ENCODE results near the gene LOXL3.
"Not testable (repeated sequence)": the region's sequence is repeated elsewhere in the genome, so short reads cannot be mapped to it uniquely, and the experiment has no call there.

LOXL3 gene

DNA sequence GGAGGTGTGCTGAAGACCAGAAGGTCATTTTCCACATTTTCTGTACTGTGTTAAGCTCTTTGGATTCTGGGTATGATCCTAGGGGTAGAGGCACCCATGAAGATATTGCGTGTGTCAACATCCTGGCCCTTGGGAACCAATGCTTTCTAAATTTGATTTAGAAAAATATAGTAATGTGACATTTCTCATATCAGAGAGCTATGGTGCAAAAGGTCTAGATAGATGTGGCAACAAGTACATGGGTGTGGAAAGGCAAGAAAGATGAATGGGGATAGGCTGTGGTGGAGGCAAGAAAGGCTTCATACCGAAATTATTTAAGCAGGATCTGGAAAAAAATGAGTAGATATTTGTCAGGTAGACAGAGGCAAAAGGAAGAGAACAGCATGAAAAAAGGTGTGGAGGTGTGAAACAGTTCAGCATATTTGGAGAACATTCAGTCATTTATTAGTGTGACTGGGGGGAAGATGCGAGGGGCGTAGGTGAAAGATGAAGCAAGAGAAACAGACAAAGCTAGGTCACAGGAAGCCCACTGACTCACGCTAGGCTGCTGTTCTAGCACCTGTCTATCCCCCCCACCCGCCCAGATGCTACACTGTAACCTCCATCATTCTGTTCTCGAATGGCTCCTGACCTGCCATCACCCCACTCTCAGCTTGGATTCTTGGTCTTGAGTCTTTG lies 12.5 kb upstream of the LOXL3 start:
- no peak overlapping the region for H3K4me2 ChIP-seq (ENCODE audit: low read depth, low read length, poor library complexity, severe bottlenecking)
- H2AFZ ChIP-seq (ENCODE audit: low read depth, low read length, severe bottlenecking), result no peak overlapping the region
- no peak overlapping the region for H3K9ac ChIP-seq (ENCODE audit: low read length)

DNA sequence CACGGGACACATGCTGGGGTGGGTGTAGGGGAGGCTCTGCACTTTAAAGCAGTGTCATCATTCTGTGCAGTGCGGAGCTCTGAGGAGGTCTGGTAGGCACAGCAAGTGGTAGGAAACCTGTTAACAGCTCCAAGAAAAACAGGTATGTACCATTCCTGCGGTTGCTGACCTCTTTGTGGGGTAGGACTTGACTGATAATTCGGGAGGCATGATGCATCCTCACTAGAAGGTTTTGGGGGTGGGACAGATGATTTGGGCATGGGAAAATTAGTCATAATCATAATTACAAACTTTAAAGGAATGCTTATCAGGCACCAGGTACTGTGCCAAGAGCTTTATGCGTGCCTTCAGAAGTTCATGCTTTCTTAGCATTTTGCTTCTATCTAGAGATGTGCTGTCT lies 10.5 kb upstream of the LOXL3 start:
- H3K4me2 ChIP-seq (ENCODE audit: low read depth, low read length, poor library complexity, severe bottlenecking), result no peak overlapping the region
- H3K27me3 ChIP-seq (ENCODE audit: low read length), result no peaks in the 10 kb centered on the region
- no peak overlapping the region for H3K27ac ChIP-seq (ENCODE audit: low read depth, low read length)
- no peaks in the 10 kb centered on the region for H4K20me1 ChIP-seq (ENCODE audit: low read depth, low read length)
- H2AFZ ChIP-seq (ENCODE audit: low read depth, low read length, severe bottlenecking), result no peak overlapping the region
- TF ChIP-seq, protein P1, sequence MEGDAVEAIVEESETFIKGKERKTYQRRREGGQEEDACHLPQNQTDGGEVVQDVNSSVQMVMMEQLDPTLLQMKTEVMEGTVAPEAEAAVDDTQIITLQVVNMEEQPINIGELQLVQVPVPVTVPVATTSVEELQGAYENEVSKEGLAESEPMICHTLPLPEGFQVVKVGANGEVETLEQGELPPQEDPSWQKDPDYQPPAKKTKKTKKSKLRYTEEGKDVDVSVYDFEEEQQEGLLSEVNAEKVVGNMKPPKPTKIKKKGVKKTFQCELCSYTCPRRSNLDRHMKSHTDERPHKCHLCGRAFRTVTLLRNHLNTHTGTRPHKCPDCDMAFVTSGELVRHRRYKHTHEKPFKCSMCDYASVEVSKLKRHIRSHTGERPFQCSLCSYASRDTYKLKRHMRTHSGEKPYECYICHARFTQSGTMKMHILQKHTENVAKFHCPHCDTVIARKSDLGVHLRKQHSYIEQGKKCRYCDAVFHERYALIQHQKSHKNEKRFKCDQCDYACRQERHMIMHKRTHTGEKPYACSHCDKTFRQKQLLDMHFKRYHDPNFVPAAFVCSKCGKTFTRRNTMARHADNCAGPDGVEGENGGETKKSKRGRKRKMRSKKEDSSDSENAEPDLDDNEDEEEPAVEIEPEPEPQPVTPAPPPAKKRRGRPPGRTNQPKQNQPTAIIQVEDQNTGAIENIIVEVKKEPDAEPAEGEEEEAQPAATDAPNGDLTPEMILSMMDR (IDR thresholded peaks at IDR 0.05; ENCODE audit: insufficient read depth, low read length, poor library complexity, severe bottlenecking), result no peak
- TF ChIP-seq EZH2phosphoT487 (conservative IDR thresholded peaks at IDR 0.05; ENCODE audit: low read length), result no peak
- H3K36me3 ChIP-seq (ENCODE audit: low read length), result no peaks in the 10 kb centered on the region
- H3K79me2 ChIP-seq (ENCODE audit: insufficient read depth, low read length), result no peaks in the 10 kb centered on the region
- H3K9me3 ChIP-seq (ENCODE audit: insufficient read depth, low read length), result no peaks in the 10 kb centered on the region
- no peak overlapping the region for H3K4me3 ChIP-seq (ENCODE audit: insufficient read depth, low read length, poor library complexity, severe bottlenecking)
- no peaks in the 10 kb centered on the region for H3F3A ChIP-seq (ENCODE audit: insufficient read depth)
- no peaks in the 10 kb centered on the region for H3K9me2 ChIP-seq (replicated peaks; ENCODE audit: insufficient read depth, low read length)
- H3K9ac ChIP-seq (ENCODE audit: low read length), result no peak overlapping the region

More for the DNA sequence above, 12.5 kb upstream of the LOXL3 start:
- Histone ChIP-seq H3K9me2 (replicated peaks; ENCODE audit: insufficient read depth, low read length) (no peaks in the 10 kb centered on the region), H3F3A (ENCODE audit: insufficient read depth) (no peaks in the 10 kb centered on the region), H3K4me3 (ENCODE audit: insufficient read depth, low read length, poor library complexity, severe bottlenecking) (no peak overlapping the region), H3K27me3 (ENCODE audit: low read length) (no peaks in the 10 kb centered on the region), H3K79me2 (ENCODE audit: insufficient read depth, low read length) (no peaks in the 10 kb centered on the region), H3K36me3 (ENCODE audit: low read length) (no peaks in the 10 kb centered on the region), H3K27ac (ENCODE audit: low read depth, low read length) (no peak overlapping the region), H3K9me3 (ENCODE audit: insufficient read depth, low read length) (no peaks in the 10 kb centered on the region), H4K20me1 (ENCODE audit: low read depth, low read length) (no peaks in the 10 kb centered on the region)
- no peak for TF ChIP-seq EZH2phosphoT487 (conservative IDR thresholded peaks at IDR 0.05; ENCODE audit: low read length)

DNA sequence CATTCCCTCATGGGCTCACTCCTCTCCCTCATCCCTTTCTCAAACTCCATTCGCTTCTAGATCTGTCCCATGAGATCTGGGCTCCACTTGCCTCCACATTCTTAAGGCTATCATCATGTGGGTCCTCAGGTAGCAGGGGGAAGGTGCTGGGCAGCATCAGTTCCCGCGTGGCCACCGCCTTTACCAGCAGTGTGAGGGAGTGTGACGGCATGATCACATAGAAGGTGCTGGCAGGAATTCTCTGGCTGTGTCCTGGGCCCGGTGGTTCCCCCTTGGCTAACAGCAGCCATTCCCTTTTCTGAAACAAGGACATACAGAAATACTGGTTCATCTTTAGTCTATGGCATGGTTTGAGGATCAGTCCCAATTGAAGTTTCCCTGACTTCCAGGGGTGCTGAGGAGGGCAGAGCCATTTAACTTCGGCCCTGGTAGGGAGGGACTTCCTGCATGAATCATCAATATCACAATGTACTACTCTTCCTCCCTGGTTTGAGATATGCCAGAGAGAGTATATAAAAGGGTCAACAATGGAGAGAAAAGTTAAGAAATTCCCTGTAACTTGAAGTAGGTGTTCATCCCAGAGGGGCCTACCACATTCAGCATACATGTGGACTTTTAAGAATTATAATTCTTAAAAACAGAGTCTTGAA lies 8.5 kb upstream of the LOXL3 start:
- no peak overlapping the region for H3K9ac ChIP-seq (ENCODE audit: low read length)
- no peaks in the 10 kb centered on the region for H4K20me1 ChIP-seq (ENCODE audit: low read depth, low read length)
- no peak overlapping the region for H2AFZ ChIP-seq (ENCODE audit: low read depth, low read length, severe bottlenecking)
- no peaks in the 10 kb centered on the region for H3K9me3 ChIP-seq (ENCODE audit: insufficient read depth, low read length)
- H3K4me2 ChIP-seq (ENCODE audit: low read depth, low read length, poor library complexity, severe bottlenecking), result no peak overlapping the region
- no peaks in the 10 kb centered on the region for H3K79me2 ChIP-seq (ENCODE audit: insufficient read depth, low read length)
- H3K9me2 ChIP-seq (replicated peaks; ENCODE audit: insufficient read depth, low read length), result no peaks in the 10 kb centered on the region
- H3K27me3 ChIP-seq (ENCODE audit: low read length), result no peaks in the 10 kb centered on the region
- no peaks in the 10 kb centered on the region for H3F3A ChIP-seq (ENCODE audit: insufficient read depth)
- TF ChIP-seq EZH2phosphoT487 (conservative IDR thresholded peaks at IDR 0.05; ENCODE audit: low read length), result no peak
- TF ChIP-seq, protein P1 (IDR thresholded peaks at IDR 0.05; ENCODE audit: insufficient read depth, low read length, poor library complexity, severe bottlenecking), result no peak
- no peaks in the 10 kb centered on the region for H3K36me3 ChIP-seq (ENCODE audit: low read length)
- no peak overlapping the region for H3K27ac ChIP-seq (ENCODE audit: low read depth, low read length)
- no peak overlapping the region for H3K4me3 ChIP-seq (ENCODE audit: insufficient read depth, low read length, poor library complexity, severe bottlenecking)

DNA sequence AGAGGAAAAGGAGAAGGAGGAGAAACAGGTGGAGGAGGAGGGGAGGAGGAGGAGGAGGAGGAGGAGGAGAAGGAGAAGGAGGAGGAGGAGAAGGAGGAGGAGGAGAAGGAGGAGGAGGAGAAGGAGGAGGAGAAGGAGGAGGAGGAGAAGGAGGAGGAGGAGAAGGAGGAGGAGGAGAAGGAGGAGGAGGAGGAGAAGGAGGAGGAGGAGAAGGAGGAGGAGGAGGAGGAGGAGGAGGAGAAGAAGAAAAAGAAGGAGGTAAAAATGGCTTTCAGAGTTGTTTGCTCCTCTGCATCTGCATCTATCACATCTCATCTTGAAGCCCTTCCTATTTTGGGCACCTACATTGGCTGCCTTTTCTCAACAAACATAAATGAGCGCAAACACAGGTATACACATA lies 7.3 kb upstream of the LOXL3 start:
- H3K4me2 ChIP-seq (ENCODE audit: low read depth, low read length, poor library complexity, severe bottlenecking); H3K27me3 ChIP-seq (ENCODE audit: low read length); H2AFZ ChIP-seq (ENCODE audit: low read depth, low read length, severe bottlenecking); H3K9ac ChIP-seq (ENCODE audit: low read length); H3F3A ChIP-seq (ENCODE audit: insufficient read depth); H3K4me3 ChIP-seq (ENCODE audit: insufficient read depth, low read length, poor library complexity, severe bottlenecking); H4K20me1 ChIP-seq (ENCODE audit: low read depth, low read length); H3K27ac ChIP-seq (ENCODE audit: low read depth, low read length); H3K79me2 ChIP-seq (ENCODE audit: insufficient read depth, low read length); H3K9me3 ChIP-seq (ENCODE audit: insufficient read depth, low read length); H3K36me3 ChIP-seq (ENCODE audit: low read length); H3K9me2 ChIP-seq (replicated peaks; ENCODE audit: insufficient read depth, low read length): not testable (repeated sequence)
